Osteoblast (primary cell): Measurements from ENCODE around the gene SP110. TPM values are rescaled to one million over a fixed set of nuclear protein-coding genes. Genes with fewer than 3 reads are reported as not detected.
A peak's percentile ranks its signal among the peaks of the same experiment; 100 is the strongest.

Source experiments
- DNase-seq: peaks from one replicate; pipeline ENCODE4 v3.0.0; 2011; ENCODE audit warnings: low spot score, mixed read lengths; ENCODE audit not compliant: insufficient read length; ENCODE audit errors: missing footprints
- H2AFZ ChIP-seq: 2 replicates; pipeline ENCODE4 v1.6.0; 2011; ENCODE audit warnings: mild to moderate bottlenecking, low read length
- H3K27ac ChIP-seq: 2 replicates; pipeline ENCODE4 v1.5.1; 2011; ENCODE audit warnings: mild to moderate bottlenecking, low read depth, low read length, moderate library complexity
- H3K27me3 ChIP-seq: 2 replicates; pipeline ENCODE4 v1.6.0; 2012; ENCODE audit warnings: mild to moderate bottlenecking, control low read depth, inconsistent platforms, low read length, moderate library complexity; ENCODE audit not compliant: insufficient read depth
- H3K36me3 ChIP-seq: 2 replicates; pipeline ENCODE4 v1.5.1; 2011; ENCODE audit warnings: mild to moderate bottlenecking, low read length, control low read depth, moderate library complexity; ENCODE audit not compliant: insufficient read depth
- H3K4me1 ChIP-seq: 2 replicates; pipeline ENCODE4 v1.5.1; 2011; ENCODE audit warnings: mild to moderate bottlenecking, low read length, control low read depth, moderate library complexity; ENCODE audit not compliant: insufficient read depth
- H3K4me2 ChIP-seq: 2 replicates; pipeline ENCODE4 v1.6.0; 2011; ENCODE audit warnings: mild to moderate bottlenecking, low read length; ENCODE audit not compliant: insufficient read depth
- H3K4me3 ChIP-seq: fragments of 200-600 bp; sonication (generic); 3 replicates; pipeline ENCODE4 v1.5.1; 2012; ENCODE audit warnings: mild to moderate bottlenecking, low read length, inconsistent platforms; ENCODE audit not compliant: insufficient read depth
- H3K79me2 ChIP-seq: 2 replicates; pipeline ENCODE4 v1.6.0; 2012; ENCODE audit warnings: mild to moderate bottlenecking, low read length, control low read depth, inconsistent platforms; ENCODE audit not compliant: insufficient read depth
- H3K9me3 ChIP-seq: 2 replicates; pipeline ENCODE4 v1.5.1; 2011; ENCODE audit warnings: low read depth, low read length, control low read depth
- H4K20me1 ChIP-seq: 2 replicates; pipeline ENCODE4 v1.6.0; 2012; ENCODE audit warnings: mild to moderate bottlenecking, low read length, control low read depth; ENCODE audit not compliant: insufficient read depth
- CTCF ChIP-seq: IDR thresholded peaks from 2 replicates; pipeline ENCODE4 v1.5.1; 2011; ENCODE audit warnings: mild to moderate bottlenecking, low read depth, low read length, moderate library complexity; ENCODE audit errors: extremely low read depth
- total RNA-seq: library from RNA; depleted of rRNA; stranded (reverse); fragments of >200 nt; gene quantifications from 2 replicates; pipeline ENCODE4 v1.2.3, GENCODE V29; 2012

The SP110 gene
- total RNA-seq, 1 donor: 15.9 TPM

GRCh38 chr2:230164139-230164538 is 55.6 kb downstream of the SP110 start:
- H3K27me3 ChIP-seq: no peaks in the 10 kb centered on the region
- no peak for TF ChIP-seq CTCF

DNA sequence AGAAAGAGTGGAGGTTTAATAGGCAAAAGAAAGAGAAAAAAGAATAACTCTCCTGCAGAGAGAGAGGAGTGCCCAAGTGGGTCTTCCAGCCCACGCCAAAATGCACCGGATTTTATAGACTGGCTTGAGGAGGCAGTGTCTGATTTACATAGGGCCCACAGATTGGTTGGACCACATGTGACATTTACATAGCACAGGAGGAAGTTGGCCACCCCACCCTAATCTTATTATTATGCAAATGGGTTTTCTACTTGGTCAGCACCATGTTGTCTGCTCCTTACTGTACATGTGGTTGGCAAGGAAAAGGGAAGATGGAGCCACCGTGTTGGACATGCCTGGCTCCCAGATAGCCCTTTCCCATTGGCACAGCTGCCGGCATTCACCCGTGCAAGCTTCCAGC is 56.8 kb downstream of the SP110 start:
- Histone ChIP-seq H2AFZ (no peak overlapping the region), H3K27me3 (no peaks in the 10 kb centered on the region), H3K27ac (no peak overlapping the region), H3K4me2 (no peak overlapping the region), H3K79me2 (no peaks in the 10 kb centered on the region), H4K20me1 (no peaks in the 10 kb centered on the region), H3K4me1 (peaks cover 8% of the 10 kb centered on the region), H3K4me3 (no peak overlapping the region), H3K36me3 (no peaks in the 10 kb centered on the region), H3K9me3 (no peaks in the 10 kb centered on the region)
- DNase-seq: no peak
- TF ChIP-seq CTCF: no peak

More at GRCh38 chr2:230164139-230164538, 55.6 kb downstream of the SP110 start:
- no peak for DNase-seq
- Histone ChIP-seq H3K4me1 (peaks cover 8% of the 10 kb centered on the region), H4K20me1 (no peaks in the 10 kb centered on the region), H3K79me2 (no peaks in the 10 kb centered on the region), H2AFZ (no peak overlapping the region), H3K27ac (no peak overlapping the region), H3K9me3 (no peaks in the 10 kb centered on the region), H3K4me3 (no peak overlapping the region), H3K36me3 (no peaks in the 10 kb centered on the region), H3K4me2 (no peak overlapping the region)

DNA sequence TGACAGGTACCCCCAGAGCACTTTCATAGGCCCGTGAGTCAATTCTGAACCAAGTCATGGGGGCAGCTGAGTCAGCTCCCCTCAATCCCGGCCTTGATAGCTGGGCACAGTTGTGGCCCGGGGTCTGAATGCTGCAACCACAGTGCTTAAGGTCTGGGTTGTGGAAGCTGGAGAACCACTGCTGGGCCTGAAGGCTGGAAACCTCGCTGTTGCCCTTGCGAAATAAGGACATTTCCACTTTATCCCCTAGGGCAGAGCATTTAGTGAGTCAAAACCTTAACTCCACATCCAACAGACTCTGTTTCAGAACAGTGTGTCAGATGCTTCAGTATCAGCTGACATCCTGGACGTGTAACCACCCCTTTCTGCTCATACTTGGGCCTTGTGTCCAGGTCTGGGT is 58.6 kb downstream of the SP110 start:
- Histone ChIP-seq H3K27me3 (no peaks in the 10 kb centered on the region), H3K27ac (peak overlapping the region; percentile 19), H2AFZ (peak overlapping the region; percentile 23), H3K79me2 (no peaks in the 10 kb centered on the region), H3K9me3 (no peaks in the 10 kb centered on the region), H3K36me3 (no peaks in the 10 kb centered on the region), H3K4me2 (no peak overlapping the region), H3K4me1 (peaks cover 8% of the 10 kb centered on the region), H3K4me3 (no peak overlapping the region), H4K20me1 (no peaks in the 10 kb centered on the region)
- no peak for DNase-seq
- TF ChIP-seq CTCF: no peak

GRCh38 chr2:230160112-230160660 is 59.6 kb downstream of the SP110 start:
- DNase-seq: peak; percentile 87
- Histone ChIP-seq H3K4me2 (no peak overlapping the region), H3K4me3 (no peak overlapping the region), H4K20me1 (no peaks in the 10 kb centered on the region), H3K27ac (no peak overlapping the region), H3K36me3 (no peaks in the 10 kb centered on the region), H3K27me3 (no peaks in the 10 kb centered on the region), H3K9me3 (no peaks in the 10 kb centered on the region), H2AFZ (no peak overlapping the region), H3K4me1 (peaks cover 8% of the 10 kb centered on the region), H3K79me2 (no peaks in the 10 kb centered on the region)
- peak; percentile 80 for TF ChIP-seq CTCF
